Hippocampal formation (tissue), 2 donors: Measurements from ENCODE around the gene TRPM3.

Source experiments
- DNase-seq, 2 donors: peaks; one replicate each; lab custom pipeline; 2025; lab: John Stamatoyannopoulos, UW

Gene TRPM3

GRCh38 chr9:70554881-70555280 is 566.5 kb downstream of the TRPM3 start:
- no peak for DNase-seq

DNA sequence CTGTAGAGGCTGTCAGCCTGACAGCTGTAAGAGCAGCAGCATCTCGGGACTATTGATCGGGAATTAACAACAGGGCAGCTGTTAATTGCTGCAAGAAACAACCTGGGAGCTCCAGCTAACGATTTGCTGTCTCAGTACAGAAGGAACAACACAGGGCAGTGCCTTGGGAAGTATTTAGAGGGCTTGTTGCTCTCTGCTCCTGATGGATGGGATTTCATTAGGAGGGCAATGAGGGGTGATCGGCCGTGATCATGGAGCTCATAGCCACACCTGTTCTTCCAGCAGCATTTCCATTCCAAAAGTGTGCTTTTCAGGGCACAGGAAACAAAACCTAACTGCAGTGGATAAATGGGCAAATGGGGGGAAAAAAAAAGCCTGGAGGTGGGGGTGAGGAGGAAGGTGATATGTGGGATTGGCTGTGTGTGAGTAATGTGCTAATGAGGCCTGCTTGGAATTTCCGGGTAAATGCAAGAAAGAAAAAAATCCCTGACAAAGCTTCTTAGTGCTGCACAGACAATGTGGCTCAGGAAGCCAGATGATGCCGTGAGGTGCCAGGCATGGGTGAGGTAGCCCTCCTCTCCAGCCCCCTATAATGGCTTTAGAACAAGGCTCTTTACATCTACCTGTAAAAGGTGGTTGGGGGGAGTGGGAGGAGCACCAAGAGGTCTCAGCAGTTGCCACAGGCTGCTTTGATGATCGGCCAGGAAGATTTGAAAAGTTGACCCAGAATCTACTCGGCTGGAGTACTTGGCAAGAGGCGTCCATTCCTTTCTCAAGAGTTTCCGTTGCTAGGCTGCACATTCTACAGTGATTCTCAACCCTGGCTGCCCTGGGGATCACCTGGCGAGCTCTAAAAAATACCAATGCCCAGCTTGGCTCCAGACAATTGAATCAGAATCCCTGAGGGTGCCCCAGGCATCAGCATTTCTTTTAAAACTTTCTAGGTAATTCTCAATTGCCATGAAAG is 567.4 kb downstream of the TRPM3 start:
- no peak for DNase-seq

GRCh38 chr9:70552561-70552960 is 568.9 kb downstream of the TRPM3 start:
- no peak for DNase-seq

DNA sequence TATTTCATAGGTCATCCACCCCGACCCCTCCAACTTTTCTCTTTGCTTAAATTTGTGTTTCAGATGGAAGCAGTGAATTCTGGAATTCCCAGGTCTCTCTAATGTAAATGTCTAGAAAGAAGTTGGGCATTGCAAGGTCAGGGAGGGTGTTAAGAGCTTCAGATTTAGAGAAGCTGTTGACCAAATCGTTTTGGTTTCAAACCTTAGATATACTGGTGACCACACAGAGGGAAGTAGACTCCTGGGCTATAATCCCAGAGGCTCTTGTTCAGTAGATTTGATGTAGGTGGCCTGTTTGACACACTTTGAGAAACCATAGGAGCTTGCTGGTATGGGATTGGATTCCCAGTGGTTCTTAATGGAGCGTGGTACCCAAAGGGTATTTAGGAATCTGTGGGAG is 569.6 kb downstream of the TRPM3 start:
- no peak for DNase-seq

GRCh38 chr9:70551396-70551795 is 570.0 kb downstream of the TRPM3 start:
- DNase-seq = no peak

- no peak for DNase-seq
Measured at GRCh38 chr9:70549926-70550325, 571.5 kb downstream of the TRPM3 start.

- no peak for DNase-seq
Measured at GRCh38 chr9:70542311-70542931, 579.0 kb downstream of the TRPM3 start.

GRCh38 chr9:70540016-70540415 is 581.4 kb downstream of the TRPM3 start:
- no peak for DNase-seq

DNA sequence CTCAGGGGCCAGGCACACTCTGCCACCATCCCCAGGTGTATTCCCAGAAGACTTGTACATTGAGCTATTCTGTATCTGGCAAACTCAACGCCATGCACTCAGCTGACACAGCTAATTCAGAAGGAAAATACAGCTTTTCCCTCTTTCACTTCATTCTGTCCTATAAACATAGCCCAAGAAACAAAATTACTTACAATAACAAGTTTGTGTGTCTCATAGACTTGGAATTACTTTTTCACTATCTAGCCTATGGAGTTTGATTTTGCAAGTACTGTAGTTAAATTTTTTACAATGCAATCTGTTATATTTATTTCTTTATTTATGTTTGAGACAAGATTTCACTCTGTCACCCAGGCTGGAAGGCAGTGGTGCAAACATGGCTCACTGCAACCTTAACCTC is 581.9 kb downstream of the TRPM3 start:
- DNase-seq = no peak

DNA sequence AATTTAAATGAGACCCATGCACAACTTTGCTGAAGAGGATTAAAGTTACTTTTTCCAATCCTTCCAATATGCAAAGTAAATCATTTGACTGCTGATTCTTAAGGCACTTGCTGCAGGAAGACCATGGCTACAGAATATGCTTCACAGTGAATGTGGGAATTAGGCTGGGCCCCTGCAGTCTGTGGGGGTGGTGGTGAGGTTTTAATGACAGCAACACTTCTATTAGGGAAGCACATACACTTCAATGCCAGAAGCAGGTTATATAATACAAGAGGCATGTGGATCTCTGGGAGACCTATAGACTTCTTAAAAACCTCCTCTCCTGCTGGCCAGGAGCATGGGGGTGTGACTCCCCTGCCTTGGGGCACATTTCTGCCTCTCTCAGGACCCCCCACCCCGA is 582.4 kb downstream of the TRPM3 start:
- no peak for DNase-seq

DNA sequence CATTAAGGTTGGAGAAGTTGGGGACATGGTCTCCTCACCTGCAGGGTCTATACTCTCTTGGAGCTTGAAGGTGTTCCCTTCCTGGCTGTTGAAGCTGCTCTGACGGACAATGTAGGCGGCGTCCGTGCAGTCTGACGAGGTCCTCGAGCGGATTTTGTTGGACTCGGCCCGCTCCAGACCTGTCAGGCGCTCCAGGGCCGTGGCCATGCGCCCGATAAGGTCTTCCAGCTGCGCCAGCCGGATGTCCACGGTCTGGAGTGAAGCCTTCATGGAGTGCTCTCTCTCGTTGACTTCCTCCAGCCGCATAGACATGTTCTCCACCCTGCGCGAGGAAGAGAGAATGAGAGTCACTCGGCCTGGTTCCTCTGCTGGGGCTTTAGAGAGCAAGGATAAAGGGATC is 584.3 kb downstream of the TRPM3 start:
- DNase-seq = no peak

GRCh38 chr9:70535546-70536323 is 585.7 kb downstream of the TRPM3 start:
- no peak for DNase-seq

DNA sequence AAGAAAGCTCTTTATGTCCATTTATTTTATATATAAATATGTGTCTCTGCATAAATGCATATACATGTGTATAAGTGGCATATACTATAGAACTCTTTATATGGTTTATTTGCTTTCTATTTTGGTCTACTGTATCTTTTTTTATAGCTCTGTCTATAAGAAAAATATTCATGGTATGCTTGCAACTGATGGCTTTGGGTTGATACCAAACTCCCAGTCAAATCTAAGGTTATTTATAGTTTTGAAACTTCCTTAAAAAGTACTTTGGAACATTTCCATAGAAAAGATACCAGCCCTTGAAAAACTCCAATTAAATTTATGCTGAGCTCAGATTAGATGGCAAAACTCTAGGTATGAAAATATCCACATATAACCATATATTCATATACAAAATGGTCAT is 587.0 kb downstream of the TRPM3 start:
- DNase-seq = no peak

GRCh38 chr9:70534061-70534460 is 587.4 kb downstream of the TRPM3 start:
- no peak for DNase-seq

DNA sequence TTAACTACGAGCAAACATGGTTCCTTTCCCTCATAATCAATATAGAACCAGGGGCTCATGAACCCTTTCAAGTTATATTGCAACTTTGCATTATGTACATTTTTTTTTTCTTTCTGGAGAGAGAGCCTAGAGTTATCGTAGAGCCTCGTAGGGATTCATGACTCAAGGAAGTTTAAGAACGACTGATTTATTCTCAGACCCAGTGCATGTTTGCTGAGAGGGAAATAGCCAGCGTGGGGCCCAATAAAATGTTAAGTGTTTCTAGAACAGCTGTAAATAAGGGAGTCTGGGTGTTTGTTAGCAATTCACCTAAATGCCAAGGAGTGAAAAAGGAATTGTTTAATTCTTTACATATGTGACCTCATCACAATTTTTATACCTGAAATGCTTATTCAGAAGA is 587.9 kb downstream of the TRPM3 start:
- no peak for DNase-seq

- no peak for DNase-seq
Measured at GRCh38 chr9:70532716-70533115, 588.7 kb downstream of the TRPM3 start.

- DNase-seq = no peak
Measured at GRCh38 chr9:70531311-70531710, 590.1 kb downstream of the TRPM3 start.

DNA sequence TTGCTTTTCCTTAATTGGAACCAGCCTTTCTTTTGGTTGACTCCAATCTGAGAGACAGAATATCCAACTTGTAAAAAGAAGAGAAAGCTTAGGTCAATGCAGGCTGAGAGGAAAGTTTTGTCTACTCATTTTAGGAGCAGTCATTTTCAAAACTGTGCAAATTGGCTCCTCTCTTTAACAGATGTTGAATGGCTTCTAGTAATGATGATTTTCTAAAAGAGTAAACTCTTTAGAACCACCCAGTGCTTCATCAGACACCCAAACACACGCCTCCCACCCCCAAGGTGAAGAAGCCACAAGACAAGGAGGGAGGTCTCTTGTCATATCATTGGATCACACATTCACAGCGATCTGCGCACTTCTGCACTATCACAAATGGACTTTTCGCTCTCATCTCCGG is 590.7 kb downstream of the TRPM3 start:
- no peak for DNase-seq

DNA sequence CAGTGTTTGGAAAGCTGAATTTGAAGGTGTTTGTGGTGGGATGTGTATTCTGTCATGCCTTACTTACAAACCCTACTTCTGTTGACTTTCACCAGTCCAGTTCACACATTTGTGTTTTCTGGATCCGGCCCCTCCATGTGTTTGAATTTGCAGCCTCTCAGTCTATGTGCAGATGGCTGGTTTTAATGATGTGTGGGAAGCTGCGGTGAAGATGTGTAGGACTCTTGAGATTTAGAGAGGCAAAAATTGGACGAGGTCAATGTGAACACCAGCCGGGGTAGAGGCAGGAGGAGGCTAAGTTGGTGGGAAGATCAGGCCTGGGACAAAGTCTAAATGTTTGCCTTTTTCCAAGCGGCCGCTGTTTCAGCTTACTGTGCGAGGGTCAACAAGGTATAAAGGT is 591.6 kb downstream of the TRPM3 start:
- DNase-seq = no peak

- no peak for DNase-seq
Measured at GRCh38 chr9:70529377-70529776, 592.0 kb downstream of the TRPM3 start.

DNA sequence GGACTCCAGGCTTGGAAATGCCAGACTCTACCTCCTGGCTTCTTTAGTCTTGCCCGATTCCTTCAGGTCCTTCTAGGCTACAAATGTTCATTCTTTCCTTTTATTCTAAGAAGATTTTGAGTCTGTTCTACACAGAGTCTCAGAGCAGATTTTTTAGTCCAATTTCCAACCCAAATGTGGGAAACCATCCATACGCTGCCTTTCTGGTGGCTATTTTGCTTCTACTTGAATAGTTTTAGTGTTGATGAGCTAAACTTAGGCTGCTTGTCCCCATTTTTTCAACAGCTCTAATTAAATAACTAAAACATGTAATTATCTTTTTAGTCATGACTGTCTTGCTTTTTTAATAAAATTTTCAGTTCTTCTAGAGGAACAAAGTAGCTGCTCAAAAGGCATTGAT is 594.5 kb downstream of the TRPM3 start:
- DNase-seq = no peak

- no peak for DNase-seq
Measured at GRCh38 chr9:70525519-70525918, 595.9 kb downstream of the TRPM3 start.
